Liver (tissue), 9 donors: ENCODE measurements around the gene NFIA. TPM values are rescaled to one million over a fixed set of nuclear protein-coding genes. Genes with fewer than 3 reads are reported as not detected.

Experiments
- DNase-seq: peaks from one replicate; pipeline ENCODE4 v3.0.0-alpha.2; 2017; ENCODE audit warnings: low spot score
- H3K27ac ChIP-seq, 2 donors: one replicate each; pipeline ENCODE4 v1.7.0; 2013; ENCODE audit warnings: inconsistent platforms in 2 of 2, low read length in 2 of 2, control low read depth in 1 of 2, low read depth in 1 of 2, mild to moderate bottlenecking in 1 of 2
- H3K27me3 ChIP-seq, 4 donors: one replicate each; pipeline versions ENCODE4 v1.6.1 to v1.7.0; 2013; ENCODE audit warnings: low read length in 3 of 4, inconsistent platforms in 1 of 4, mild to moderate bottlenecking in 1 of 4, moderate library complexity in 1 of 4; ENCODE audit not compliant: control insufficient read depth in 4 of 4, insufficient read depth in 4 of 4
- H3K36me3 ChIP-seq, 4 donors: one replicate each; pipeline versions ENCODE4 v1.6.1 to v1.7.0; 2013; ENCODE audit warnings: low read length in 3 of 4, mild to moderate bottlenecking in 3 of 4, low read depth in 1 of 4, moderate library complexity in 1 of 4; ENCODE audit not compliant: control insufficient read depth in 4 of 4, insufficient read depth in 3 of 4
- H3K4me1 ChIP-seq, 4 donors: one replicate each; pipeline versions ENCODE4 v1.6.1 to v1.7.0; 2013; ENCODE audit warnings: low read length in 3 of 4, mild to moderate bottlenecking in 3 of 4, moderate library complexity in 1 of 4; ENCODE audit not compliant: control insufficient read depth in 4 of 4, insufficient read depth in 4 of 4
- H3K4me3 ChIP-seq, 3 donors: one replicate each; pipeline versions ENCODE4 v1.6.1 to v1.7.0; 2013; ENCODE audit warnings: low read length in 3 of 3, control low read depth in 1 of 3, low read depth in 1 of 3, mild to moderate bottlenecking in 1 of 3
- H3K9ac ChIP-seq, 2 donors: one replicate each; pipeline ENCODE4 v1.7.0; 2013; ENCODE audit warnings: low read length in 2 of 2, mild to moderate bottlenecking in 2 of 2, moderate library complexity in 2 of 2, control low read depth in 1 of 2, low read depth in 1 of 2
- H3K9me3 ChIP-seq, 4 donors: one replicate each; pipeline versions ENCODE4 v1.6.1 to v1.7.0; 2013; ENCODE audit warnings: low read length in 3 of 4; ENCODE audit not compliant: control insufficient read depth in 4 of 4
- CTCF ChIP-seq: fragments of 150-350 bp; IDR thresholded peaks from 2 replicates; pipeline ENCODE4 v1.5.1; 2017; ENCODE audit warnings: improper control_type of control experiment, low read depth, low read length; ENCODE audit not compliant: missing input control
- FOXA2 ChIP-seq: IDR thresholded peaks from 2 replicates; pipeline ENCODE4 v1.6.1; 2016; ENCODE audit warnings: antibody characterized with exemption
- GABPA ChIP-seq, 2 donors: IDR thresholded peaks in 1 of 2; conservative IDR thresholded peaks in 1 of 2; 2 replicates each; pipeline ENCODE4 v1.6.1; 2016; ENCODE audit warnings: antibody characterized with exemption in 2 of 2, mild to moderate bottlenecking in 1 of 2, moderate library complexity in 1 of 2
- HNF4A ChIP-seq, 2 donors: conservative IDR thresholded peaks; 2 replicates each; pipeline ENCODE4 v1.6.1; 2016; ENCODE audit warnings: antibody characterized with exemption in 2 of 2, mild to moderate bottlenecking in 2 of 2
- HNF4G ChIP-seq: IDR thresholded peaks from 2 replicates; pipeline ENCODE4 v1.6.1; 2016; ENCODE audit warnings: antibody characterized with exemption
- JUND ChIP-seq, 2 donors: IDR thresholded peaks; 2 replicates each; pipeline ENCODE4 v1.6.1; 2016; ENCODE audit warnings: antibody characterized with exemption in 2 of 2
- NR2F2 ChIP-seq: IDR thresholded peaks from 2 replicates; pipeline ENCODE4 v1.6.1; 2016; ENCODE audit warnings: antibody characterized with exemption
- RAD21 ChIP-seq, 2 donors: IDR thresholded peaks; 2 replicates each; pipeline ENCODE4 v1.6.1; 2016; ENCODE audit warnings: antibody characterized with exemption in 2 of 2, mild to moderate bottlenecking in 2 of 2
- ZBTB33 ChIP-seq: IDR thresholded peaks from 2 replicates; pipeline ENCODE4 v1.6.1; 2016; ENCODE audit warnings: antibody characterized with exemption
- WGBS: extraction: QIAGEN DNeasy Blood & Tissue Kit; methylation state at CpG from one replicate; pipeline ENCODE4 v1.1.7; 2013; 5-methylcytosine and 5-hydroxymethylcytosine counted together
- polyA plus RNA-seq, 2 donors: library from polyadenylated mRNA; stranded (reverse) in 1 of 2; unstranded in 1 of 2; fragments of 200-250 nt in 1 of 2; fragments of >200 nt in 1 of 2; fragmentation: Nextera tagmentation in 1 of 2; extraction: Ambion mirVana in 1 of 2; gene quantifications; one replicate each; pipeline versions ENCODE4 v1.2.1 to v1.2.3, GENCODE V29; 2013 to 2015
- total RNA-seq, 2 donors: library from RNA; depleted of rRNA; stranded (reverse); fragments of >200 nt; gene quantifications; one replicate each; pipeline ENCODE4 v1.2.3, GENCODE V29; 2014
- TF ChIP-seq, protein P1 (sequence below): IDR thresholded peaks from 2 replicates; pipeline ENCODE4 v1.6.1; 2016; ENCODE audit warnings: antibody characterized with exemption, mild to moderate bottlenecking
- donor health status: healthy.
- donor health status: healthy.
- donor health status: healthy.
- donor health status: healthy.
- donor health status: healthy.

Gene NFIA
- total and polyA plus RNA-seq, 4 donors: 6.8 to 53.7 (median 22.2) TPM

GRCh38 chr1:61424382-61424781, 342.0 kb downstream of the NFIA start (continued):
- TF ChIP-seq, protein P1, sequence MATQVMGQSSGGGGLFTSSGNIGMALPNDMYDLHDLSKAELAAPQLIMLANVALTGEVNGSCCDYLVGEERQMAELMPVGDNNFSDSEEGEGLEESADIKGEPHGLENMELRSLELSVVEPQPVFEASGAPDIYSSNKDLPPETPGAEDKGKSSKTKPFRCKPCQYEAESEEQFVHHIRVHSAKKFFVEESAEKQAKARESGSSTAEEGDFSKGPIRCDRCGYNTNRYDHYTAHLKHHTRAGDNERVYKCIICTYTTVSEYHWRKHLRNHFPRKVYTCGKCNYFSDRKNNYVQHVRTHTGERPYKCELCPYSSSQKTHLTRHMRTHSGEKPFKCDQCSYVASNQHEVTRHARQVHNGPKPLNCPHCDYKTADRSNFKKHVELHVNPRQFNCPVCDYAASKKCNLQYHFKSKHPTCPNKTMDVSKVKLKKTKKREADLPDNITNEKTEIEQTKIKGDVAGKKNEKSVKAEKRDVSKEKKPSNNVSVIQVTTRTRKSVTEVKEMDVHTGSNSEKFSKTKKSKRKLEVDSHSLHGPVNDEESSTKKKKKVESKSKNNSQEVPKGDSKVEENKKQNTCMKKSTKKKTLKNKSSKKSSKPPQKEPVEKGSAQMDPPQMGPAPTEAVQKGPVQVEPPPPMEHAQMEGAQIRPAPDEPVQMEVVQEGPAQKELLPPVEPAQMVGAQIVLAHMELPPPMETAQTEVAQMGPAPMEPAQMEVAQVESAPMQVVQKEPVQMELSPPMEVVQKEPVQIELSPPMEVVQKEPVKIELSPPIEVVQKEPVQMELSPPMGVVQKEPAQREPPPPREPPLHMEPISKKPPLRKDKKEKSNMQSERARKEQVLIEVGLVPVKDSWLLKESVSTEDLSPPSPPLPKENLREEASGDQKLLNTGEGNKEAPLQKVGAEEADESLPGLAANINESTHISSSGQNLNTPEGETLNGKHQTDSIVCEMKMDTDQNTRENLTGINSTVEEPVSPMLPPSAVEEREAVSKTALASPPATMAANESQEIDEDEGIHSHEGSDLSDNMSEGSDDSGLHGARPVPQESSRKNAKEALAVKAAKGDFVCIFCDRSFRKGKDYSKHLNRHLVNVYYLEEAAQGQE: no peak
- TF ChIP-seq GABPA (IDR thresholded peaks at IDR 0.05 in 1 of 2, conservative IDR thresholded peaks at IDR 0.05 in 1 of 2): no peak
- TF ChIP-seq NR2F2: no peak

GRCh38 chr1:61425040-61425439, 342.7 kb downstream of the NFIA start:
- WGBS: 85% methylated on average over 1 of the region's 1 CpG
- no peak overlapping the region for H3K27ac ChIP-seq
- H3K9ac ChIP-seq: no peak overlapping the region

More at GRCh38 chr1:61425040-61425439, 342.7 kb downstream of the NFIA start:
- H3K4me3 ChIP-seq: no peak overlapping the region
- TF ChIP-seq JUND (IDR thresholded peaks at IDR 0.05) (no peak), FOXA2 (no peak), RAD21 (IDR thresholded peaks at IDR 0.05) (no peak), HNF4G (no peak), CTCF (no peak), ZBTB33 (no peak), HNF4A (conservative IDR thresholded peaks at IDR 0.05) (no peak), NR2F2 (no peak), GABPA (IDR thresholded peaks at IDR 0.05 in 1 of 2, conservative IDR thresholded peaks at IDR 0.05 in 1 of 2) (no peak)
- H3K27me3 ChIP-seq: no peaks in the 10 kb centered on the region
- H3K36me3 ChIP-seq: peaks cover 2 to 13% (median 4%) of the 10 kb centered on the region in 4 donors
- no peaks in the 10 kb centered on the region for H3K9me3 ChIP-seq
- no peak for DNase-seq
- no peaks in the 10 kb centered on the region for H3K4me1 ChIP-seq
